HEK293 (cell line): ENCODE results near the gene ZNF273.

Source experiments
- GLI4 ChIP-seq: fragments of 450-650 bp; formaldehyde crosslinking; IDR thresholded peaks from 2 replicates; pipeline ENCODE4 v1.5.1; 2016; ENCODE audit warnings: missing biosample characterization, missing genetic modification characterization
- GLIS2 ChIP-seq: fragments of 450-650 bp; formaldehyde crosslinking; IDR thresholded peaks from 2 replicates; pipeline ENCODE4 v1.5.1; 2016; ENCODE audit warnings: missing biosample characterization, missing genetic modification characterization
- HOXC10 ChIP-seq: sonication (generic); formaldehyde crosslinking; IDR thresholded peaks from 2 replicates; pipeline ENCODE4 v1.8.1; 2023; ENCODE audit warnings: mild to moderate bottlenecking, missing genetic modification reagents
- HOXD13 ChIP-seq: sonication (generic); formaldehyde crosslinking; IDR thresholded peaks from 2 replicates; pipeline ENCODE4 v1.8.0; 2022; ENCODE audit warnings: missing genetic modification reagents, borderline replicate concordance
- KLF1 ChIP-seq: fragments of 450-650 bp; formaldehyde crosslinking; IDR thresholded peaks from 2 replicates; pipeline ENCODE4 v1.5.1; 2016; ENCODE audit warnings: missing biosample characterization, missing genetic modification characterization
- KLF10 ChIP-seq: fragments of 450-650 bp; IDR thresholded peaks from 2 replicates; pipeline ENCODE4 v1.5.1; 2018; ENCODE audit warnings: missing biosample characterization, mild to moderate bottlenecking, missing genetic modification characterization
- MEIS1 ChIP-seq: sonication (generic); formaldehyde crosslinking; IDR thresholded peaks from 2 replicates; pipeline ENCODE4 v1.8.1; 2022; ENCODE audit warnings: missing genetic modification reagents, mild to moderate bottlenecking, borderline replicate concordance
- OVOL3 ChIP-seq: fragments of 450-650 bp; formaldehyde crosslinking; IDR thresholded peaks from 2 replicates; pipeline ENCODE4 v1.5.1; 2016; ENCODE audit warnings: missing biosample characterization, missing genetic modification characterization
- PRDM10 ChIP-seq: fragments of 450-650 bp; formaldehyde crosslinking; IDR thresholded peaks from 2 replicates; pipeline ENCODE4 v1.5.1; 2016; ENCODE audit warnings: missing biosample characterization, missing genetic modification characterization
- PRDM6 ChIP-seq: fragments of 450-650 bp; formaldehyde crosslinking; IDR thresholded peaks from 2 replicates; pipeline ENCODE4 v1.5.1; 2017; ENCODE audit warnings: missing biosample characterization, missing genetic modification characterization
- SCRT1 ChIP-seq: fragments of 450-650 bp; formaldehyde crosslinking; IDR thresholded peaks from 2 replicates; pipeline ENCODE4 v1.5.1; 2016; ENCODE audit warnings: missing biosample characterization, missing genetic modification characterization, borderline replicate concordance
- SETDB1 ChIP-seq: IDR thresholded peaks from one replicate; pipeline ENCODE4 v1.6.1; 2017; ENCODE audit warnings: mild to moderate bottlenecking, low read length, moderate library complexity, mixed read lengths; ENCODE audit not compliant: insufficient read length
- SP2 ChIP-seq: fragments of 450-650 bp; formaldehyde crosslinking; IDR thresholded peaks from 2 replicates; pipeline ENCODE4 v1.5.1; 2016; ENCODE audit warnings: missing biosample characterization, missing genetic modification characterization
- ZBTB17 ChIP-seq: fragments of 450-650 bp; formaldehyde crosslinking; IDR thresholded peaks from 2 replicates; pipeline ENCODE4 v1.5.1; 2016; ENCODE audit warnings: missing biosample characterization, missing genetic modification characterization
- ZFHX2 ChIP-seq: fragments of 450-650 bp; formaldehyde crosslinking; conservative IDR thresholded peaks from 2 replicates; pipeline ENCODE4 v1.5.1; 2016; ENCODE audit warnings: missing biosample characterization, missing genetic modification characterization
- ZFP3 ChIP-seq: fragments of 450-650 bp; formaldehyde crosslinking; IDR thresholded peaks from 2 replicates; pipeline ENCODE4 v1.5.1; 2016; ENCODE audit warnings: low read depth, missing biosample characterization, missing genetic modification characterization
- ZFP69B ChIP-seq: fragments of 450-650 bp; formaldehyde crosslinking; IDR thresholded peaks from 2 replicates; pipeline ENCODE4 v1.5.1; 2016; ENCODE audit warnings: missing biosample characterization, missing genetic modification characterization
- ZNF121 ChIP-seq: fragments of 450-650 bp; formaldehyde crosslinking; IDR thresholded peaks from 2 replicates; pipeline ENCODE4 v1.5.1; 2016; ENCODE audit warnings: missing biosample characterization, missing genetic modification characterization
- ZNF146 ChIP-seq: fragments of 450-650 bp; formaldehyde crosslinking; IDR thresholded peaks from 2 replicates; pipeline ENCODE4 v1.5.1; 2016; ENCODE audit warnings: missing biosample characterization, missing genetic modification characterization
- ZNF16 ChIP-seq: fragments of 450-650 bp; formaldehyde crosslinking; IDR thresholded peaks from 2 replicates; pipeline ENCODE4 v1.5.1; 2016; ENCODE audit warnings: low read depth, missing biosample characterization, missing genetic modification characterization
- ZNF26 ChIP-seq: fragments of 450-650 bp; formaldehyde crosslinking; IDR thresholded peaks from 2 replicates; pipeline ENCODE4 v1.5.1; 2016; ENCODE audit warnings: missing biosample characterization, missing genetic modification characterization
- ZNF341 ChIP-seq: fragments of 450-650 bp; formaldehyde crosslinking; IDR thresholded peaks from 2 replicates; pipeline ENCODE4; 2016; ENCODE audit warnings: low read depth, missing biosample characterization, missing genetic modification characterization
- ZNF362 ChIP-seq: fragments of 450-650 bp; formaldehyde crosslinking; IDR thresholded peaks from 2 replicates; pipeline ENCODE4 v1.5.1; 2016; ENCODE audit warnings: missing biosample characterization, missing genetic modification characterization
- ZNF391 ChIP-seq: fragments of 450-650 bp; formaldehyde crosslinking; IDR thresholded peaks from 2 replicates; pipeline ENCODE4 v1.5.1; 2016; ENCODE audit warnings: low read depth, missing biosample characterization, missing genetic modification characterization, borderline replicate concordance
- ZNF580 ChIP-seq: fragments of 450-650 bp; formaldehyde crosslinking; IDR thresholded peaks from 2 replicates; pipeline ENCODE4 v1.5.1; 2016; ENCODE audit warnings: missing biosample characterization, missing genetic modification characterization
- ZNF670 ChIP-seq: fragments of 450-650 bp; formaldehyde crosslinking; IDR thresholded peaks from 2 replicates; pipeline ENCODE4 v1.5.1; 2016; ENCODE audit warnings: missing biosample characterization, missing genetic modification characterization, low read depth
- ZNF776 ChIP-seq: fragments of 450-650 bp; formaldehyde crosslinking; IDR thresholded peaks from 2 replicates; pipeline ENCODE4 v1.5.0; 2017; ENCODE audit warnings: missing biosample characterization, missing genetic modification characterization, borderline replicate concordance
- TF ChIP-seq, protein P1 (sequence below): fragments of 450-650 bp; formaldehyde crosslinking; IDR thresholded peaks from 2 replicates; pipeline ENCODE4 v1.5.1; 2016; ENCODE audit warnings: missing biosample characterization, missing genetic modification characterization
- TF ChIP-seq, protein P2 (sequence below): fragments of 450-650 bp; formaldehyde crosslinking; IDR thresholded peaks from 2 replicates; pipeline ENCODE4 v1.5.1; 2016; ENCODE audit warnings: missing biosample characterization, missing genetic modification characterization

The ZNF273 gene

GRCh38 chr7:64902806-64903721 lies at the start of gene ZNF273 (continued):
- no peak for TF ChIP-seq ZNF391 (tag by site-specific recombination)
- TF ChIP-seq ZNF362 (tag by site-specific recombination) = no peak
- TF ChIP-seq KLF1 (tag by site-specific recombination) = no peak
- TF ChIP-seq PRDM6 (tag by site-specific recombination) = no peak
- TF ChIP-seq ZNF16 (tag by site-specific recombination) = no peak
- no peak for TF ChIP-seq SETDB1
- TF ChIP-seq HOXD13 (CRISPR knock-in tag) = no peak
- TF ChIP-seq HOXC10 (CRISPR knock-in tag) = no peak
- TF ChIP-seq ZNF341 (tag by site-specific recombination) = peak; percentile 43; the same call in 1 of the 2 replicates
- no peak for TF ChIP-seq ZFP3 (tag by site-specific recombination)
- TF ChIP-seq ZNF776 = no peak
- no peak for TF ChIP-seq GLI4 (tag by site-specific recombination)
- TF ChIP-seq ZNF670 = no peak
- TF ChIP-seq MEIS1 (CRISPR knock-in tag) = no peak
- TF ChIP-seq GLIS2 = no peak
- TF ChIP-seq, protein P1, sequence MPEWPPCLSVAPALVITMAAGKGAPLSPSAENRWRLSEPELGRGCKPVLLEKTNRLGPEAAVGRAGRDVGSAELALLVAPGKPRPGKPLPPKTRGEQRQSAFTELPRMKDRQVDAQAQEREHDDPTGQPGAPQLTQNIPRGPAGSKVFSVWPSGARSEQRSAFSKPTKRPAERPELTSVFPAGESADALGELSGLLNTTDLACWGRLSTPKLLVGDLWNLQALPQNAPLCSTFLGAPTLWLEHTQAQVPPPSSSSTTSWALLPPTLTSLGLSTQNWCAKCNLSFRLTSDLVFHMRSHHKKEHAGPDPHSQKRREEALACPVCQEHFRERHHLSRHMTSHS (tag by site-specific recombination) = no peak
- TF ChIP-seq, protein P2, sequence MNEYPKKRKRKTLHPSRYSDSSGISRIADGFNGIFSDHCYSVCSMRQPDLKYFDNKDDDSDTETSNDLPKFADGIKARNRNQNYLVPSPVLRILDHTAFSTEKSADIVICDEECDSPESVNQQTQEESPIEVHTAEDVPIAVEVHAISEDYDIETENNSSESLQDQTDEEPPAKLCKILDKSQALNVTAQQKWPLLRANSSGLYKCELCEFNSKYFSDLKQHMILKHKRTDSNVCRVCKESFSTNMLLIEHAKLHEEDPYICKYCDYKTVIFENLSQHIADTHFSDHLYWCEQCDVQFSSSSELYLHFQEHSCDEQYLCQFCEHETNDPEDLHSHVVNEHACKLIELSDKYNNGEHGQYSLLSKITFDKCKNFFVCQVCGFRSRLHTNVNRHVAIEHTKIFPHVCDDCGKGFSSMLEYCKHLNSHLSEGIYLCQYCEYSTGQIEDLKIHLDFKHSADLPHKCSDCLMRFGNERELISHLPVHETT = no peak
- no peak for TF ChIP-seq KLF10 (tag by site-specific recombination)
- no peak for TF ChIP-seq ZFP69B (tag by site-specific recombination)
- TF ChIP-seq ZNF26 (tag by site-specific recombination) = no peak
- TF ChIP-seq ZNF146 (tag by site-specific recombination) = no peak
- TF ChIP-seq SCRT1 (tag by site-specific recombination) = no peak
- no peak for TF ChIP-seq OVOL3 (tag by site-specific recombination)
- TF ChIP-seq SP2 (tag by site-specific recombination) = peak; percentile 84
- TF ChIP-seq ZNF121 (tag by site-specific recombination) = no peak
- TF ChIP-seq ZNF580 (tag by site-specific recombination) = no peak
- TF ChIP-seq ZFHX2 (tag by site-specific recombination) = no peak
- peak; percentile 57 for TF ChIP-seq ZBTB17 (tag by site-specific recombination)
- peak; percentile 93 for TF ChIP-seq PRDM10 (tag by site-specific recombination)
